GM18507 (cell line): ENCODE results near the gene RNF13.
"Not testable (repeated sequence)": the region's sequence is repeated elsewhere in the genome, so short reads cannot be mapped to it uniquely, and the experiment has no call there.

Source experiments
- DNase-seq: peaks from one replicate; pipeline ENCODE4 v3.0.0; 2011; ENCODE audit warnings: low read depth; ENCODE audit not compliant: insufficient read length; ENCODE audit errors: extremely low spot score
- FAIRE-seq: peaks from 2 replicates; lab custom pipeline; 2011; peaks lifted over from hg19 to GRCh38; lab: Jason Lieb, UNC

The RNF13 gene

GRCh38 chr3:149938392-149939055 lies 125.5 kb downstream of the RNF13 start:
- DNase-seq, FAIRE-seq: not testable (repeated sequence)

GRCh38 chr3:149941186-149941585 lies 128.2 kb downstream of the RNF13 start:
- FAIRE-seq (no peak), DNase-seq (no peak)

DNA sequence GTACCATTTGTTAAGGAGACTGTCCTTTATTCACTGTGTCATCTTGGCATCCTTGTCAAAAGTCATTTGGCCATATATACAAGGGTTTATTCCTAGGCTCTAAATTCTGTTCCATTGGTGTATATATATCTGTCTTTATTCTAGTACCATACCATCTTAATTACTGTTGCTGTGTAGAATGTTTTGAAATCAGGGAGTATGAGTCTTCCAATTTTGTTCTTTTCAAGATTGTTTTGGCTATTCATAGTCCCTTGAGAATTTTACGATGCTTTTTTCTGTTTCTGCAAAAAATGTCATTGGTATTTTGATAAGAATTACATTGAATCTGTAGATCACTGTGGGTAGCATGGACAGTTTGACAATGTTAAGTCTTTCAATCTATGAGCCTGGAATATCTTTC lies 128.9 kb downstream of the RNF13 start:
- FAIRE-seq (no peak), DNase-seq (no peak)

DNA sequence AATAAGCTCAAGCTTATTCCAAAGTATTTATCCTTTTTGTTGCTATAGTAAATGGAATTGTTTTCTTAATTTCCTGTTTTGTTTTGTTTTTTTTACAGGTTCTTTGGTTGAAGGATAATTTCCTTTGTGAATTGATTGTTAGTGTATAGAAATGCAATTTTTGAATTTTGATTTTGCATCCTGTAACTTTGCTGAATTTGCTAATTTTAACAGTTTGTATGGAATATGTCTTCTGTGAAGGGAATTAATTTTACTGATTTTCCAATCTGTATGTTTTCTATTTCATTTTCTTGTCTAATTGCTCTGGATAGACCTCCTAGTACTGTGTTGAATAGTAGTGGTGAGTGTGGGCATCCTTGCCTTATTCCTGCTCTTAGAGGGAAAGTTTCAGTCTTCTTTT lies 129.4 kb downstream of the RNF13 start:
- no peak for FAIRE-seq

DNA sequence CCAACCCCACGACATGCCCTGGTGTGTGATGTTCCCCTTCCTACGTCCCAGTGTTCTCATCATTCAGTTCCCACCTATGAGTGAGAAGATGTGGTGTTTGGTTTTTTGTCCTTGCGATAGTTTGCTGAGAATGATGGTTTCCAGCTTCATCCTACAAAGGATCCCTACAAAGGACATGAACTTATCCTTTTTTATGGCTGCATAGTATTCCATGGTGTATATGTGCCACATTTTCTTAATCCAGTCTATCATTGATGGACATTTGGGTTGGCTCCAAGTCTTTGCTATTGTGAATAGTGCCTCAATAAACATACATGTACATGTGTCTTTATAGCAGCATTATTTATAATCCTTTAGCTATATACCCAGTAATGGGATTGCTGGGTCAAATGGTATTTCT lies 131.0 kb downstream of the RNF13 start:
- FAIRE-seq, DNase-seq: not testable (repeated sequence)

More for the DNA sequence above, 129.4 kb downstream of the RNF13 start:
- DNase-seq, result no peak

DNA sequence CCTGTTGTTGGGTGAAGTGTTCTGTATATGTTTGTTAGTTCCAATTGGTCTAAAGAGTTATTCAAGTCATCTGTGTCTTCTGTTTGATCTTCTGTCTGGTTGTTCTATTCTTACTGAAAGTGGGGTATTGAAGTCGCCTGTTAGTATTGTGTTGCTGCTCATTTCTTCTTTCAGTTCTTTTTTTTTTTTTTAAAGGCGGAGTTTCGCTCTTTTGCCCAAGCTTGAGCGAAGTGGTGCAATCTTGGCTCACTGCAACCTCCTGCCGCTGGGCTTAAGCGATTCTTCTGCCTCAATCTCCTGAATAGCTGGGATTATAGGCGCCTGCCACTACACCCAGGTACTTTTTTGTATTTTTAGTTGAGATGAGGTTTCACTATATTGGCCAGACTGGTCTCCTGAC lies 134.2 kb downstream of the RNF13 start:
- no peak for DNase-seq
- no peak for FAIRE-seq

DNA sequence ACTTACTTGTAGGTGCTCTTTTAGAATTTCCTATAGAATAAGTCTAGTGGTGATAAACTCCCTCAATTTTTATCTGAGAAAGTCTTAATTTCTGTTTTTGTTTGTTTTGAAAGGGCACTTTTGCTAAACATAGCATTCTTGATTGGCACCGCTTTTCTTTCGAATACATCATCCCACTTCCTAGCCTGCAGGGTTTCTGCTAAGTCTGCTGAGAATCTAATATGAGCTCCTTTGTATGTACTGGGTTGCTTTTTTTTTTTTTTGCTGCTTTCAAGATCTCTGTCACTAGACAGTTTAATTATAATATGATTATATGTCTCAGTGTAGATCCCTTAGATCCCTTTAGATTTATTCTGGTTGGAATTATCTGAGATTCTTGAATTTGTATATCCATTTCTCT lies 136.2 kb downstream of the RNF13 start:
- no peak for DNase-seq
- FAIRE-seq, result no peak

DNA sequence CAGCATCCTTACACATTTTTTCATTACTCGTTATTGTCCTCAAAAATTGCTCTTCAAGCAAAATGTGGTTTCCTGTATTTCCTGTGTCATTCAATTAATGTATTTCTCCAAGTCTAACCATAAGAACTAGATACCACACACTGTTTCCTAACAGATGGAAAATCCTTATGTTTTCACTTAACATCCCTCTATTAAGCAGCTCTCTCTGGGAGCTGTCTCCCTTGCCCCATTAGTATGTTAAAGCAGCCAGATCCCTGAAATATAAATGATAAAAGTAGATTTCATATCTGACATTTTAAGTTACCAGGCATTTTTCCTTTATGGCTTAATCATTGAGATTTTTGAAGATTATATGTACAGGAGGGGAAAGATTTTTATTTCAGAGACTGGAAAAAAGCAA lies 141.8 kb downstream of the RNF13 start:
- no peak for FAIRE-seq
- DNase-seq, result no peak

DNA sequence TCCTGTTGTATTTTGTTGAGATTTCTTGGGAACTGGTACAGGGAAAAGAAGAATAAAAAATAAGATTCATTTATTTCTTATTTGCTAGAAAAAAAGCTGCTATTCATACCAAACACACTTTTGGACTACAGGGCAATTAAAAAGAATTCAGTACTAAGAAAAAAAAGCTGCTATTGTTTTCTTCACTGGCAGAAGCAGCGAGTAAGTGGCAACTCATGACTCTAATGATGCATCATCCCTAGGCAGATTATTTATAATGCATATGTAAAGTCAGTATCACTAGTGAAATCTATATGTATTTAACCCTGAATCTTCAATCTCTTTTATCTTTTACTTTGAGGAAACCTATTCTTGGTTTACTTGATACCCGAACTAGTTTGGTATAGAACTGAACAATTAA lies 142.4 kb downstream of the RNF13 start:
- FAIRE-seq (no peak), DNase-seq (no peak)

GRCh38 chr3:149957361-149958125 lies 144.5 kb downstream of the RNF13 start:
- FAIRE-seq, result no peak
- no peak for DNase-seq

GRCh38 chr3:149958171-149958796 lies 145.3 kb downstream of the RNF13 start:
- FAIRE-seq (no peak), DNase-seq (no peak)

- DNase-seq, result no peak
- FAIRE-seq, result no peak
These were observed 146.4 kb downstream of the RNF13 start for GRCh38 chr3:149959443-149959842.

- DNase-seq, result no peak
- no peak for FAIRE-seq
These were observed 150.5 kb downstream of the RNF13 start for GRCh38 chr3:149963485-149963884.

GRCh38 chr3:149964291-149964690 lies 151.3 kb downstream of the RNF13 start:
- DNase-seq (no peak), FAIRE-seq (no peak)

DNA sequence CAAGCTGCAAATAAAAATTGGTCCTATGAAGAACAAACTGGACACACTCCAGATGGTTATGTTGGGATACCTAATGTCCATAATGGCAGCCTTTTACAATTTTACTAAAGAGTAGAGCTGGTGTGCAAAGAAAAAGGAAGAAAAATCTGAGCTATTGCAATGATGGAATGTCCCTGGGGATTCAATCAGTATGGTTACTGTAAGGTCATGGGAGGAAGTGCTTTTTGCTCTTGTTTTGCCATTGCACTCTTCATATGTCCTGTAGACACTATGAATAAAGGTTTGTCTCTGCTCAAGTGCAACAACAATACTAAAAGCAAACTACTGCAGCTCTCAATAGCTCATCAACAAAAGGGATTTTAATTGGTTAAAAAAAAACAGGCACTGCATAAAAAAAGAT lies 152.3 kb downstream of the RNF13 start:
- FAIRE-seq (no peak), DNase-seq (no peak)

- FAIRE-seq (peak; percentile 84), DNase-seq (no peak)
These were observed 154.2 kb downstream of the RNF13 start for GRCh38 chr3:149967086-149967685.

GRCh38 chr3:149968216-149968615 lies 155.2 kb downstream of the RNF13 start:
- FAIRE-seq (no peak), DNase-seq (no peak)

DNA sequence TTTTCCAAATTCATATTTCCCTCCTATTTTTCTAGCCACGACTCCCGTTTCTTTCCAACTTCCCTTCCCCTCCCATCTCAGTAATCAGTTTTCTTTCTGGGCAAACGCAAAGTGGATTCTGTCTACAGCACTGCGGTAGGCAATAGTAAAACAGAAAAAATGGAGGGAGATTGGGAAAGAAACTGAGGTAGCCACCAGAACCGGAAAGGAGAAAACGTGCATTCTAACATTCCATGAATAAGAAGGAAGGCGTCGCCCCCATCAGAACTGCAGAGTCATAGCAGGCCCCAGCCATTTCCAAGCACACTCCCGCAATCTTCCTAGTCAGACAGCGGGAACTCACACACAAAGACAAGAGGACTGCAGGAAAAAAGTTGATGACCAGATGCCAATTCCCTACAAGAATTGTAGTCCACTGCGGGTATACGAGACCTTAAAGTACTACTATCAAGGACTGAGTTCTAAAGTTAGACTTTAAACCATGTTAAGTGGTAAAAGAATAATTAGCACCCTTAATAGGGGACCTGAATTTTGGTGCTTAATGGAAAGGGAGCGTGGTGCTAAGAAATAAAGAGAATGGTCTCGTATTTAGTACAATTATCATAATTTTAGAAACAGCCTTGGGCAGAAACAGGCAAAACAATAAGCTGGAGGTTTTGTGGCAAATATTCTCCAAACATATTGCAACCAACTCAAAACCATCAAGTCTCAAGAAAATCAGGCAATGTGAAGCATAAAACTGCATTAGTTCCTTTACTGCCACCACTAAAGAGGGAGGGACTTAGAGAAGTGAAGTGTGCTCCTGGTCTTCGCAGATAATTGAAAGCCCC lies 156.3 kb downstream of the RNF13 start:
- DNase-seq (no peak), FAIRE-seq (no peak)

DNA sequence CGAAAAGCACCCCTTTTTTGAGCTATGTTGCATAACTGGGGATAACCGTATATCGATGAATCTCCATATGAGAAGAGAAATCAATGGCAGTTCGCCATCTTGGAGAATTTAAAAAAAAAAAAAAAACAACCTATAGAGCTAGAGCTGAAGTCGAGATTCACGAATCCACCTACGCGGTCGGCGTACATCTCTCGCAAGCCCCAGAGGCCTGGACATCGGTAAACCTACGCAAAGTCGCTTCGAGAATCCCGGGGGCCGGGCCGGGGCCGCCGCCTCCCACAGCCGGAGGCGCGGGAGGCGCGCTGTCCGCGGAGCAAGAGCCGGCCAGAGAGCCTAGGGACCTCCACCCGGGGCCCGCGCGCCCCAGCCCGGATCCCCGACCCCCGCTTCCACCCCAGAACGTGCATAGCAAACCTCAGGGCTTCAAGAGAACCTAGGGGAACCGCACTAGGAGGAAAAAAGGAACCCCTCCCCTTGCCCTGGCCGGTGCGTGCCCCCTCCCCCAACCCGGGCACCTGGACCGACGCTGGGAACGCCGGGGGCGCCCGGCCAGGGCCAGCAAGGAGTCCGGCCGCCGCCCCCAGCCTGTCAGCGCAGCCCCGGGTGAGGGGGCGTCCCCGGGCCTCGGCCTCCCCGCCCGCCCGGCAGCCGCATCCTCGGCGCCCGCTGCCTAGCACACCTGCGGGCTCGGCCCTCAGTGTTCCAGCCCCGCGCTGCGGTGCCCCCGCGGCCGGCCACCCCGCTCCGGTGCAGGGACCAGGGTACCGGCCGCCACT lies 157.1 kb downstream of the RNF13 start:
- DNase-seq (peak; percentile 28), FAIRE-seq (peak; percentile 81)
